ENCODE results near the gene SLC6A3.

The SLC6A3 gene

GRCh38 chr5:1488882-1489680, 43.8 kb upstream of the SLC6A3 start:
- TF ChIP-seq, protein P1, sequence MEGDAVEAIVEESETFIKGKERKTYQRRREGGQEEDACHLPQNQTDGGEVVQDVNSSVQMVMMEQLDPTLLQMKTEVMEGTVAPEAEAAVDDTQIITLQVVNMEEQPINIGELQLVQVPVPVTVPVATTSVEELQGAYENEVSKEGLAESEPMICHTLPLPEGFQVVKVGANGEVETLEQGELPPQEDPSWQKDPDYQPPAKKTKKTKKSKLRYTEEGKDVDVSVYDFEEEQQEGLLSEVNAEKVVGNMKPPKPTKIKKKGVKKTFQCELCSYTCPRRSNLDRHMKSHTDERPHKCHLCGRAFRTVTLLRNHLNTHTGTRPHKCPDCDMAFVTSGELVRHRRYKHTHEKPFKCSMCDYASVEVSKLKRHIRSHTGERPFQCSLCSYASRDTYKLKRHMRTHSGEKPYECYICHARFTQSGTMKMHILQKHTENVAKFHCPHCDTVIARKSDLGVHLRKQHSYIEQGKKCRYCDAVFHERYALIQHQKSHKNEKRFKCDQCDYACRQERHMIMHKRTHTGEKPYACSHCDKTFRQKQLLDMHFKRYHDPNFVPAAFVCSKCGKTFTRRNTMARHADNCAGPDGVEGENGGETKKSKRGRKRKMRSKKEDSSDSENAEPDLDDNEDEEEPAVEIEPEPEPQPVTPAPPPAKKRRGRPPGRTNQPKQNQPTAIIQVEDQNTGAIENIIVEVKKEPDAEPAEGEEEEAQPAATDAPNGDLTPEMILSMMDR (IDR thresholded peaks at IDR 0.05; ENCODE audit: extremely low read depth, insufficient read depth, missing control alignments) = no peak
- in situ Hi-C loops (cut with MboI; ENCODE audit: low pct_unique_long_range_greater_than_20kb, low sequenced_read_pairs, unreplicated experiment) = no loop called here
- DNase-seq (ENCODE audit: low spot score) = peak; percentile 86

DNA sequence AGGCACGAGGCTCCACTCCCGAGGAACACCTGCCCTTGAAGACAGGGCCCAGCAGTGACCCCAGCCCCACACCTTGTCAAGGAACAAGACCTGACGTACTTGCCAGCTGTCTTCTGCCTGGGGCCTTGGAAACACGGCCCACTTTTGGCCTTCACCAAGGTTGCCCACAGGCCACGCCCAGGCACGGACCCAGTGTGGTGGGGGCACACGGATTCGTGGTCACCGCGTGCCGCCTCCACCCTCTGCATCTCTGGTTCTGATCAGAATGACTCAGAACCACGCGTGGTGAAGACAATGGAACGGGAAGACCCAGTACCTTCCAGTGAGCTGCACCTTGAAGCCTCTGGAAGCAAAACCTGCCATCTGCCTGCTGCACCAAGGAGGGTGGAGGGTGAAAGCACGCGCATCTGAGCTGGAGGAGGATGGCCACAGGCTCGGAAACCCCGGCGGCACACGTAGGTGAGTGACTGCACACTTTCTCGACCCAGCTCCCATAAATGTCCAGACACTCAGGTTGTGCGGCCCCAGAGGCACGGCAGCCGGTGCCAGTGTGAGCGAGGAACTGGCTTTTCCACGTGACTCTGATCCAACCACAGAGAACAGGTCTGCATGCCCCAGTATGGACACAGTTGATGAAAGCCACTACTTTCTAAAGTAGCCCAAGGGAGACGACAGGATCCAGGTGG, 42.0 kb upstream of the SLC6A3 start:
- in situ Hi-C loops (cut with MboI; ENCODE audit: low pct_unique_long_range_greater_than_20kb, low sequenced_read_pairs, unreplicated experiment) = no loop called here
- no peak for DNase-seq (ENCODE audit: low spot score)
- TF ChIP-seq, protein P1 (IDR thresholded peaks at IDR 0.05; ENCODE audit: extremely low read depth, insufficient read depth, missing control alignments) = no peak

- in situ Hi-C loops (cut with MboI; ENCODE audit: low pct_unique_long_range_greater_than_20kb, low sequenced_read_pairs, unreplicated experiment) = no loop called here
- TF ChIP-seq, protein P1 (IDR thresholded peaks at IDR 0.05; ENCODE audit: extremely low read depth, insufficient read depth, missing control alignments) = no peak
- no peak for DNase-seq (ENCODE audit: low spot score)
Observed at GRCh38 chr5:1486271-1486670, 41.0 kb upstream of the SLC6A3 start.

- TF ChIP-seq, protein P1 (IDR thresholded peaks at IDR 0.05; ENCODE audit: extremely low read depth, insufficient read depth, missing control alignments) = no peak
- DNase-seq (ENCODE audit: low spot score) = no peak
- in situ Hi-C loops (cut with MboI; ENCODE audit: low pct_unique_long_range_greater_than_20kb, low sequenced_read_pairs, unreplicated experiment) = no loop called here
Observed at GRCh38 chr5:1485579-1486118, 40.4 kb upstream of the SLC6A3 start.

DNA sequence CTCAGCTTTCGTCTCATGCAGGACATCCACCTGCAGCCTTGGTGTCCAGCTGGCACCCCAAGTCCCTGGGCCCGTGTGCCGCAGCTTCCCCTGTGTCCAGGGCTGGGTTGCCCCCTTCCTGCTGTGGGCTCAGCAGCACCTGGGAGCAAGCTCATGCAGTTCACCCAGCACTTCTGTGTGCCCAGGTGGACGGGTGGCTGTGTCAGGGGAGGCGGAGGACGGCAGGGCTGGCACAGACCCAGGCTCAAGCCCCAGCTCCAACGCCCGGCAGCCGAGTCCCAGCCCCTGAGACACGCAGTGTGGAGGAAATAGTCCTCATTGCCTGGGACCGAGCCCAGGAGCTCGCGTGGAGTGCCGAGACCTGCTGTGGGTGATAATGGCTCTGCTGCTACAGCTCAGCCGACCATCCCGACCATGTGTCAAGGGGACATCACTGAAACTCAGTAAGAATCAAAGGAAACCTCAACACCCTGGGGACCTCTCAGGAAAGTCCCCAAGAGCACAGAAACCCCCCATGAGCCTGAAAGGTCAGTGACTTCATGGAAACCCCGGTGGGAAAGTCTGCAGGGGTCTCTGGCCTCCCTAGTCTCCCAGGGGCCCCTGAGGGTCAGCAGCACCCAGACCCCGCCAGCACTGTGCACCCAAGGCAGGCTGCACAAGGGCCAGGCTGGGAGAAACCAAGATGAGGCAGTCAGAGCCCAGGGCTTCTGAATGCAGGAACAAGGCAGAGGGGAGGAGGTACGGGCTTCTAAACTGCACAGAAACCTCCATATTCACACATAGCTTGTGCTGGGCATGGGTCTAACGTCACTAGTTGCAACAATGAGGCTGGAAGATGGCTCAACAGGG, 39.7 kb upstream of the SLC6A3 start:
- TF ChIP-seq, protein P1 (IDR thresholded peaks at IDR 0.05; ENCODE audit: extremely low read depth, insufficient read depth, missing control alignments) = no peak
- DNase-seq (ENCODE audit: low spot score) = peak; percentile 91
- in situ Hi-C loops (cut with MboI; ENCODE audit: low pct_unique_long_range_greater_than_20kb, low sequenced_read_pairs, unreplicated experiment) = no loop called here
